Erythroblast (primary cell): ENCODE measurements around the gene APP.

Source experiments
- GATA1 ChIP-seq: IDR thresholded peaks from 2 replicates; pipeline ENCODE4 v1.6.1; 2011; ENCODE audit warnings: low read depth, mild to moderate bottlenecking, control low read depth, low read length, moderate library complexity
- POLR2A ChIP-seq: IDR thresholded peaks from 2 replicates; pipeline ENCODE4 v1.6.1; 2011; ENCODE audit warnings: mild to moderate bottlenecking, low read length

GRCh38 chr21:25938658-25939395 is 231.7 kb downstream of the APP start:
- TF ChIP-seq POLR2A (no peak), GATA1 (no peak)
